SHP77 (cell line): ENCODE measurements around the gene FGFR4.

Experiments used
- DNase-seq, 2 experiments: peaks; one replicate each; lab custom pipeline; 2025; lab: John Stamatoyannopoulos, UW

The FGFR4 gene

DNA sequence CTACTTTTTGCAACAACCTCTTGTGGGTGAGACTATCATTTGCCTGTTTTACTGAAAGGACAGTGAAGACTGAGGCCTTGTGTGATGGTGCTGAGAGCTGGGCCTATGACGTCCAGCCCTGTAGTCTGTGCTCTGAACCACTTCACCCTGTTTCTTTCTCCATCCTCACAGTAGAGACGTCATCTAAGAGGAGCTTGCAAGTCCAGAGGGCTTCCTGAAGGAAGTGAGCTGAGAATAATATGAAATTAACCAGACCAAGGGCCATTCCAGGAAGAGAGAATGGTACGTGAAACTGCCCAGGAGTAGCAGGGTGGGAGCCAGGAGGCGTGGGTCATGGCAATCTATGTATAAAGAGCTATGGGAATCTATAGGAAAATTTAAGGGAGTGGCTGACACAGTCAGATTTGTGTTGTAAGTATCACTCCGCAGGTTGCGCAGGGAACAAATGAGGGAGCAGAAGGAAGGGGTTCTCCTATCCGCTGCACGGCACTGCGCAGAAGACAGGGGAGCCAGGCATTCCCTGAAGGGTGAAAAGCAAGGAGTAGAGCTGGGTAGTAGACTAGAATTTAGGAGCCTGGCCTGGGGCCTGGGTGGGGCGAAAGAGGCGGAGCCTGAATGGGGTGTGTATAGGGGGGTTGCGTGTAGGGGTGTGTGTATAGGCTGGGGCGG lies 596 bp upstream of the FGFR4 start:
- no peak for DNase-seq

DNA sequence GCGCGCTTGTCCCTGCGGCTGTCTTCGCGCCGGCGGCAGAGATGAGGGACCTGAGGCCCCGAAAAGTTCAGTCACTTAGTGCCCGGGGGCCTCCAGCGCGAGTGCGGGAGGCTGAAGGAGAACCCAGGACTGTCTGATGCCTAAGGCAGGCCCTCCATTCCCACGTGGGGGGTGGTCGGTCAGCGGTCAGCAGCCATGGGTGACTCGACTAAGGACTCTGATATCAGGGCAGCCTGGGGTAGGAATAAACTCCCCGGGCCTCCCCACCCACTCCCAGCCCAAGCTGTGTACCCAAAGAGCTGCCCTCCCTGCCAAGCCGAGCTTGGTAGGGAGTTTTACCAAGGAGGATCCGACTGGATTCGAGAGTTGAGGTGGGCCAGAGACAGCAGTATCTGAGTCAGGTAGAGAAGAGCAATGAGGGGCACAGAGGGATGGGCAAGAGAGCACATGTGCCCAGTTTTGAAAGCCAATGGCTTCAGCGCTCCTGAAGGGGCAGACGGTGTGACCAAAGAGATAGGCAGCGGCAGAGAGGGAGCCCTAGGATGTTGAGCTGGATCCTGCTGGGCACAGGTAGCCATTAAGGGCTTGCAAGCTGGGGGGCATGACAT lies 787 bp downstream of the FGFR4 start:
- DNase-seq = no peak

DNA sequence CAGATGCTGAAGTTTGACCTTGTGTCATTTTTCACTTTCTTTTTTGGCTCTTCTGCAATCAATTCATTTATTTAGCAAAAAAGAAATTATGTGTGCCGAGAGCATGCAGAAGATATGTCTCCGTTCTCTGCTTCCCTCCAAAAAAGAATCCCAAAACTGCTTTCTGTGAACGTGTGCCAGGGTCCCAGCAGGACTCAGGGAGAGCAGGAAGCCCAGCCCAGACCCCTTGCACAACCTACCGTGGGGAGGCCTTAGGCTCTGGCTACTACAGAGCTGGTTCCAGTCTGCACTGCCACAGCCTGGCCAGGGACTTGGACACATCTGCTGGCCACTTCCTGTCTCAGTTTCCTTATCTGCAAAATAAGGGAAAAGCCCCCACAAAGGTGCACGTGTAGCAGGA lies 2.4 kb downstream of the FGFR4 start:
- no peak for DNase-seq

DNA sequence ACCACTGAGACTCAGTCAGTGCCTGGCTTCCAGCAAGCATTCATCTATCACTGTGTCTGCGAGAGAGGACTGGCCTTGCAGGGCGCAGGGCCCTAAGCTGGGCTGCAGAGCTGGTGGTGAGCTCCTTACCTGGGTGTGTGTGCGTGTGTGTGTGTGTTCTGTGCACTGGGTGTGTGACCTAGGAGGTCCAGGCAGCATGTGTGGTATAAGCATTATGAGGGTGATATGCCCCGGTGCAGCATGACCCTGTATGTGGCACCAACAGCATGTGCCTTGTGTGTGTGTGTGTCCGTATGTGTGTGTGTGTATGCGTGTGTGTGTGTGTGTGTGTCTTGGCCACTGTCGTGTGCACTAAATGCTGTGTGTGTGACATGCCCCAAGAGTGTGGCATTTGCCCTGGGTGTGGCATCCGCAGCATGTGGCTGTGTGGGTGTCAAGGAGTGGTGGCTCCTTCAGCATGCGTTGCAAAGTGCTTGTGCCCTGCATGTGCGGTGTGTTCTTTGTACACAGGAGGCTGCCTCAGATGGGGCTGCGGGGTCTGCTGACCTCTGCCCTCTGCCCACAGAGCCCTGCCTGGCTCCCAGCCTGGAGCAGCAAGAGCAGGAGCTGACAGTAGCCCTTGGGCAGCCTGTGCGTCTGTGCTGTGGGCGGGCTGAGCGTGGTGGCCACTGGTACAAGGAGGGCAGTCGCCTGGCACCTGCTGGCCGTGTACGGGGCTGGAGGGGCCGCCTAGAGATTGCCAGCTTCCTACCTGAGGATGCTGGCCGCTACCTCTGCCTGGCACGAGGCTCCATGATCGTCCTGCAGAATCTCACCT lies 3.3 kb downstream of the FGFR4 start:
- no peak for DNase-seq

DNA sequence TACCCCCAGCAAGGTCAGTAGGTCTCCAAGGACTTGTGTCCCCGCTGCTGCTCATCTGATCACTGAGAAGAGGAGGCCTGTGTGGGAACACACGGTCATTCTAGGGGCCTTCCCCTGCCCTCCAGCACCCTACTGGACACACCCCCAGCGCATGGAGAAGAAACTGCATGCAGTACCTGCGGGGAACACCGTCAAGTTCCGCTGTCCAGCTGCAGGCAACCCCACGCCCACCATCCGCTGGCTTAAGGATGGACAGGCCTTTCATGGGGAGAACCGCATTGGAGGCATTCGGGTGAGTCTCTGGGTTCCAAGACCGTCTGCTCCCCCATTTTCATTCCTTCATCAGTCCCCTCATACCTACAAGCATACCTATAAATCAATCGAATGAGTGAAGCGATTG lies 4.1 kb downstream of the FGFR4 start:
- no peak for DNase-seq

DNA sequence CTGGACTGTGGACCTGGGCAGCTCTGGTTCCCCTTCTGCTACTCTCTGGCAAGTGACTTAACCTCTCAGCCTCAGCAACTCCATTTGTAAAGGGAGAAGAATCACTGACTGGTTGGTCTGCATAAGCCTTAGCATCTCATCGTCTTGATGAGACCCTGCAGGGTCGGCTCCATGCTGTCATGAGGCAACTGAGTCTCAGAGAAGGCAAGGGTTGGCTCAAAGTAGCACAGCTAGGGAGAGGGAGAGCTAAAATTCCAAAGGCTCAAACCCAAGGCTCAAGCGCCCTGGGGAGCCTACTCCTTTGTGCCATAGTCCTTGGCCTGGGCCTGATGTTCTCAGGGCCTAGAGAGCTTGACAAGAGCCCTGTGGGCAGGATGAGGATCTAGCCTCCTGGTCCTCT lies 4.5 kb downstream of the FGFR4 start:
- no peak for DNase-seq

DNA sequence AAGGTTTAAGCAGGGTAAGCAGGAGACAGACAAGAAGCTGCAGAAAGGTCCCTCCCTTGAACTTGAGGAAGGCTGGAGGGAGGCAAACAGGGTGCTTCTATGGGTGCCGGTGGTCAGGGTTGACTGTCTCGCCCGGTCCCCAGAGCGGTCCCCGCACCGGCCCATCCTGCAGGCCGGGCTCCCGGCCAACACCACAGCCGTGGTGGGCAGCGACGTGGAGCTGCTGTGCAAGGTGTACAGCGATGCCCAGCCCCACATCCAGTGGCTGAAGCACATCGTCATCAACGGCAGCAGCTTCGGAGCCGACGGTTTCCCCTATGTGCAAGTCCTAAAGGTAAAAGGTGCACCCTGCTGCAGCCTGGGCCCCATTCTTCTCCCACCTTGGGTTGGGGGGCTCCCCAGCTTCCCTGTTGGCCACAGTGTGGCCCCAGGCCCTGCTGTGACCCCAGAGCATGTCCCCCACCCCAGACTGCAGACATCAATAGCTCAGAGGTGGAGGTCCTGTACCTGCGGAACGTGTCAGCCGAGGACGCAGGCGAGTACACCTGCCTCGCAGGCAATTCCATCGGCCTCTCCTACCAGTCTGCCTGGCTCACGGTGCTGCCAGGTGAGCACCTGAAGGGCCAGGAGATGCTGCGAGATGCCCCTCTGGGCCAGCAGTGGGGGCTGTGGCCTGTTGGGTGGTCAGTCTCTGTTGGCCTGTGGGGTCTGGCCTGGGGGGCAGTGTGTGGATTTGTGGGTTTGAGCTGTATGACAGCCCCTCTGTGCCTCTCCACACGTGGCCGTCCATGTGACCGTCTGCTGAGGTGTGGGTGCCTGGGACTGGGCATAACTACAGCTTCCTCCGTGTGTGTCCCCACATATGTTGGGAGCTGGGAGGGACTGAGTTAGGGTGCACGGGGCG lies 5.7 kb downstream of the FGFR4 start:
- DNase-seq = no peak

DNA sequence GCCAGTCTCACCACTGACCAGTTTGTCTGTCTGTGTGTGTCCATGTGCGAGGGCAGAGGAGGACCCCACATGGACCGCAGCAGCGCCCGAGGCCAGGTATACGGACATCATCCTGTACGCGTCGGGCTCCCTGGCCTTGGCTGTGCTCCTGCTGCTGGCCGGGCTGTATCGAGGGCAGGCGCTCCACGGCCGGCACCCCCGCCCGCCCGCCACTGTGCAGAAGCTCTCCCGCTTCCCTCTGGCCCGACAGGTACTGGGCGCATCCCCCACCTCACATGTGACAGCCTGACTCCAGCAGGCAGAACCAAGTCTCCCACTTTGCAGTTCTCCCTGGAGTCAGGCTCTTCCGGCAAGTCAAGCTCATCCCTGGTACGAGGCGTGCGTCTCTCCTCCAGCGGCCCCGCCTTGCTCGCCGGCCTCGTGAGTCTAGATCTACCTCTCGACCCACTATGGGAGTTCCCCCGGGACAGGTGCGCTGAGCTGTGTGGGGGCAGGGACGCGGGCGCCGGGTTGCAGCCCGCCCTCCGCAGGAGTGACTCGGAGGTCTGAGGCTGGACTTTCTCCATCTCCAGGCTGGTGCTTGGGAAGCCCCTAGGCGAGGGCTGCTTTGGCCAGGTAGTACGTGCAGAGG lies 6.5 kb downstream of the FGFR4 start:
- DNase-seq = no peak

DNA sequence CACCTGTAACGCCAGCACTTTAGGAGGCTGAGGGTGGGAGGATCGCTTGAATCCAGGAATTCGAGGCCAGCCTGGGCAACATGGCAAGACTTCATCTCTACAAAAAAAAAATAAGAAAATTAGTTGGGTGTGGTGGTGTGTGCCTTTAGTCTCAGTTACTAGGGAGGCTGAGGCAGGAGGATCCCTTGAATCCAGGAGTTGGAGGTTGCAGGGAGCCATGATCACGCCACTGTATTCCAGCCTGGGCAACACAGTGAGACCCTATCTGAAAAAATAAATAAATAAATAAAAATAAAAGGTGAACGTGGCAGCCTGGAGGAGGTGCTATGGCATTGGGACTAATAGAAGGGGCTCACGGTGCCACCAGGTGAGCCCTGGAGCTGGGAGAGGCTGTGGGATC lies 7.1 kb downstream of the FGFR4 start:
- no peak for DNase-seq

DNA sequence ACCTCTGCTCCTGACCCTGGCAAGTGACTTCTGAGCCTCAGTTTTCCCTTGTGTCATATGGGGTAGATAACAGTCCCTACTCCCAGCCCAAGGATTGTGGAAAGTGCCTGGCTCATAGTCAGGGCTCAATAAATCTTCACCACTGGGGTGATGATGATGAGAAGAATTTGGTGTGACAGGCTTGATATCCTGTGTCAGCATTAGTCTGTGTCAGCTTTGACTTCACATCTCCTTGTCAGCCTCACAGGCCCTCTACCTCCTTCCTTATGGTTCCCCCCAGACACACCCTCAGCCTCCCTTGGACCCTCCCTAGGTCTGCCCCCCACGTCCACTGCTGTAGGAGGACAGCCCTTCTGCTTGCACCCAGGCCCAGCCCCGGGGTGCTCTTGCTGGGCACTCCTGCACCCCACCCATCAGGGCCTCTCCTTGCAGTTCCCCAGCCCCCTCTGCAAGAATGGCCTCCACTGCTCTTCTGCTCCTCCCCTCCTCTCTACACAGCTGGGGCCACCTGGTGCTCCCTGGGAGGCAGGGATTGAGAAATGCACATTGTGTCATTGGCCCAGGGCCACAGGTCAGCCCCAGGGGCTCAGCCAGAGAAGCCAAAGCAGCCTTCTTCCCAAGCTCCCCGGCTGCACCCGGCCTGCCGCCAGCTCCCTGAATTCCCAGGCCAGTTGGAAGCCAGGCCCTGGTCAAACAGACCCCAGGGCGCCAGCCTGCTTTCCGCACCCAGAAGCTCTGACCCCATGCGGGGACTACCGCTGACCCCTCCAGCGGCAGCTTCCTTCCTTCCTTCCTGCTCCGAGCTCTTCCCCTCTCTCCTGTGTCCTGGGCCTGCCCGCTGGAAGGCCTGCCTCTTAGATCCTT lies 7.7 kb downstream of the FGFR4 start:
- no peak for DNase-seq

DNA sequence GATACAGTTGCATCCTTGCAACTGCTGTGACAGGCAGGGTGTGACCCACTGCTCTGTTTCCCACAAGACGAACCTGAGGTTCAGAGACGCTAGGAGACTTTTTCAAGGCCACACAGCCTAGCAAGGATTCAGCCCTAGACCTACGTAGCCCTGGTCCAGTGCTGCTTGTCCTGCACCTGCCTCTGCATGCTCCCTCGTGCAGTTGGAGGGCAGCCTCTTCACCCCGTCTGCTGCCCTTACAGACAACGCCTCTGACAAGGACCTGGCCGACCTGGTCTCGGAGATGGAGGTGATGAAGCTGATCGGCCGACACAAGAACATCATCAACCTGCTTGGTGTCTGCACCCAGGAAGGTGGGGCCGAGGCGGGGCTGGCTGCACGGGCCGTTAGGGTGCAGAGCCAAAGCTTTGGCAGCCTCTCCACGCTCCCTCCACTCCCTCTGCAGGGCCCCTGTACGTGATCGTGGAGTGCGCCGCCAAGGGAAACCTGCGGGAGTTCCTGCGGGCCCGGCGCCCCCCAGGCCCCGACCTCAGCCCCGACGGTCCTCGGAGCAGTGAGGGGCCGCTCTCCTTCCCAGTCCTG lies 8.5 kb downstream of the FGFR4 start:
- no peak for DNase-seq

DNA sequence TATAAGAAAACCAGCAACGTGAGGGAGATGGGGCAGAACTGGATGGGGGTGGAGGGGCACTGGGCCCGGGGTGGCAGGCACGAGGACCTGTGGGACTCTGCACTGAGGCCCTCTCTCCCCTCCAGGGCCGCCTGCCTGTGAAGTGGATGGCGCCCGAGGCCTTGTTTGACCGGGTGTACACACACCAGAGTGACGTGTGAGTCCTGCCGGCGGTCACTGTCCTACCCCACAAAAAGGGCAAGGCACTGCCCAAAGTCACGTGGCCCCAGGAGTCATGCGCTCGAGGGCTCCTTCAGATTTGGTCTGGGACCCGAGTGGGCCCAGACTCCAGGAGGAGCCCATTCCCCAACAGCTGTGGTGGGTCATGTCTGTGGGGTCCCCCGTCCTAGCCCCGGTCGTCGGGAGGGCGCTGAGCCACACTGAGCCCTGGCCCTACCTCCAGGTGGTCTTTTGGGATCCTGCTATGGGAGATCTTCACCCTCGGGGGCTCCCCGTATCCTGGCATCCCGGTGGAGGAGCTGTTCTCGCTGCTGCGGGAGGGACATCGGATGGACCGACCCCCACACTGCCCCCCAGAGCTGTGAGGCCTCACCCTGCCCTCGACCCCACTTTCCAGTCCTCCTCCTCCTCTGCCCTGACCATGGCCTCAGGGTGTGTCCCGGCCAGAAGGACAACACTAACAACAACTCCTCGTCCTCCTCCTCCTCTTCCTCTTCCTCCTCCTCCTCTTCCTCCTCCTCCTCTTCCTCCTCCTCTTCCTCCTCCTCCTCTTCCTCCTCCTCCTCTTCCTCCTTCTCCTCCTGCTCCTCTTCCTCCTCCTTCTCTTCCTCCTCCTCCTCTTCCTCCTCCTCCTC lies 9.7 kb downstream of the FGFR4 start:
- no peak for DNase-seq

DNA sequence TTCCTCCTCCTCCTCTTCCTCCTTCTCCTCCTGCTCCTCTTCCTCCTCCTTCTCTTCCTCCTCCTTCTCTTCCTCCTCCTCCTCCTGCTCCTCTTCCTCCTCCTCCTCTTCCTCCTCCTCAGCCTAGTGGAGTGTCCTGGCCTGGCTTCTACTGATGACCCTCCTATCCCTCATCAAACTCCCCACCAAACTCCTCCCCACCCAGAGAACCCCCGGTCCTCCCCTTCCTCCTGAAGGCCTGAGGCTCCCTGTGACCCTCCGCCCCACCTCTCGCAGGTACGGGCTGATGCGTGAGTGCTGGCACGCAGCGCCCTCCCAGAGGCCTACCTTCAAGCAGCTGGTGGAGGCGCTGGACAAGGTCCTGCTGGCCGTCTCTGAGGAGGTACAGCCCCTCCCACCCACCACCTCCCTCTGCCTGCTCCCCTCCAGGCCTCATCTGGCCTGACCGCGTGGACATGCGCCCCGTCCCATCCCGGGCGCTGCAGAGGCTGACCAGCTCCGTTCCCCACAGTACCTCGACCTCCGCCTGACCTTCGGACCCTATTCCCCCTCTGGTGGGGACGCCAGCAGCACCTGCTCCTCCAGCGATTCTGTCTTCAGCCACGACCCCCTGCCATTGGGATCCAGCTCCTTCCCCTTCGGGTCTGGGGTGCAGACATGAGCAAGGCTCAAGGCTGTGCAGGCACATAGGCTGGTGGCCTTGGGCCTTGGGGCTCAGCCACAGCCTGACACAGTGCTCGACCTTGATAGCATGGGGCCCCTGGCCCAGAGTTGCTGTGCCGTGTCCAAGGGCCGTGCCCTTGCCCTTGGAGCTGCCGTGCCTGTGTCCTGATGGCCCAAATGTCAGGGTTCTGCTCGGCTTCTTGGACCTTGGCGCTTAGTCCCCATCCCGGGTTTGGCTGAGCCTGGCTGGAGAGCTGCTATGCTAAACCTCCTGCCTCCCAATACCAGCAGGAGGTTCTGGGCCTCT lies 10.6 kb downstream of the FGFR4 start:
- no peak for DNase-seq

DNA sequence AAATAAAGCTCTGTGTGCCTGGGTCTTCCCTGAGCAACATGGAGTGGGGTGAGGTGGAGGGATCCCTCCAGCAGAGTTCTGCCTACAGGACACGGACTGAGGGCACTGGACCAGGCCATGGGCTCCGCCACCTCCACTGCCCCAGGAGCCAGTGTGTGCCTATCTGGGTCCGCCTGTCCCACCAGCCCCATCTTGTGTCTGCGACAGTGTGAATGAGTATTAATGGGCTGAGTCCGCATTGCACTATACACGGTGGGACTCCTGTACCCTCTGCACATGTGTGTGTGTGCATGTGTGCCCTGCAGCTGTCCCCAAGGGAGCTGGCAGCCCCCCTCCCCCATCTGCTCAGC lies 11.4 kb downstream of the FGFR4 start:
- DNase-seq = no peak

DNA sequence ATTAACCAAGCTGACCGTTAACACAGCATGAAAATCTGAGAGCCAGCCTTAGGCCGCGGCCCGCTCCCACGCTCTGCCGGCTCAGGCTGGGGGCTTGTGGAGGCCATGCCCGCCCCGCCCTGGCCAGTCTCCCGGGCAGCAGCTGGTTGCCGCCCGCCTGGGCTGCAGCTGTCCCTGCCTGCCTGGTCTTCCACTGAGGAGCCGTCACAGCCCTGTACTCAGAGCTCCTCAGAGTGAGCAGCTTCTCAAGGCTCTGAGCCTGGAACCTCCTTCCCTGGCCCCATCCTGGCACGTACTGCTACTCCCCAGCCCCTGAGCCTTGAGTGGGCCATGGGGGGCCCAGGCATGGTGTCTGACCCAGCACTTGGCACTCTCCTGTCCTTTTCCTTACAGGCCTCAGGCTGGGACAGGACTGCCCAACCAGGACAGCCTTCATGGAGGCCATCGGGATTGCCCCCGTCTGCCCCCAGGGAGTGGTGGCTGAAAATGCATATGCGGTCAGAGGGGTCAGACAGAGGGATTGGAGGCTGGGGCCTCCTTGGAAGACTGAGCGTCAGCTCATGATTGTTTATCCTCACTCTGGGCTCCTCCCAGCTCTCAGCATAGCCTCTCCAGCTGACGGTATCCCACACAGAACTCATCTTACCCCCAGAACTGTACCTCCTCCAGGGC lies 11.9 kb downstream of the FGFR4 start:
- DNase-seq = peak; percentile 42 to 70

DNA sequence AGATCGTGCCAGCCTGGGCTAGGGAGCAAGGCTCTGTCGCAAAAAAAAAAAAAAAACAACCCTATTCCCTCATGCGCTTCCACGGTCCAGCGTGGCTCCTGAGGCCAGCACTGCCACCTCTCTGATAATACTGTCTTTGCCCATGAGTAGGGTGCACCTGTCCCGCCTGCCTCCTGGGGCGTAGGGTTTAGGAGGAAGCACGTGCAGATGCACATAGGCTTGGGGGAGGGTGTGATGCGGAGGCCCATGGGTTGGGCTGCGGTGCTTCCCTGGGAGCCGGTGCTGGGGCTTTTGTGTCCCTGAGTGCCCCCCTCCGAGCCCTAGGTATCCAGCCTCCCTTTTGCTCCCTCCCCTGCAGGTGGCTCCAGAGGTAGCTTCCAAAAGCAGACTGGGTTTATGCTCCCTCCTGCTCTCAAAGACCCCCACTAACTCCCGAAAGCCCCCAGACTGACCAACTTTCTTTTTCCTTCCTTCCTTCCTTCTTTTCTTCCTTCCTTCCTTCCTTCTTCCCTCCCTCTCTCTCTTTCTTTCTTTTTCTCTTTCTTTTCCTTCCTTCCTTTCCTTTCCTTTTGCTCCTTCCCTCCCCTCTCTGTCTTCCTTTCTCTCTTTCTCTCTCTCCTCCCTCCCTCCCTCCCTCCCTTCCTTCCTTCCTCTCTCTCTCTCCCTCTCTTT lies 12.8 kb downstream of the FGFR4 start:
- peak in 1 of 2 experiments; percentile 14 for DNase-seq

DNA sequence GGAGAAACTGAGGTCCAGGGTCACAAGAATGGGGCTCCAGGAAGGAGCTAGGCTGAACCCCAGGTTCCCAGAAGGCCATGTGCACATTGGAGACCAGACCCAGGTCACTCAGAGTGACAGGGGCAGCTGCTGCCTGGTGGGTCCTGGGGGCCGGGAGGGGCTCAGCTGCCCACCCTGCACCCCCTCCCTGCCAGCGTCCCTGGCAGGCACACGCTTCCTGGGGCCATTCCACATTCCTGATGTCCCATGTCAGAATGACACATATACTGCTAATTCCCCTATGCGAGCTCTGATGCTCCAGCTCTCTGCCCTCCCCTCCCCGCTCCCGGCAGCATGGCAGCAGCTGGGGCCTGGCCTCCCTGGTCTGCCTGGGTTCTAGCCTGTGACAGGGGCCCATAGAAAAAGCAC lies 14.0 kb downstream of the FGFR4 start:
- no peak for DNase-seq
